HPDE6-E6E7 (cell line): ENCODE data around the gene CCHCR1.

ENCODE experiments used
- DNase-seq: peaks from one replicate; pipeline ENCODE4 v3.0.0; 2011; ENCODE audit warnings: missing footprints; ENCODE audit errors: extremely low spot score

CCHCR1 gene

DNA sequence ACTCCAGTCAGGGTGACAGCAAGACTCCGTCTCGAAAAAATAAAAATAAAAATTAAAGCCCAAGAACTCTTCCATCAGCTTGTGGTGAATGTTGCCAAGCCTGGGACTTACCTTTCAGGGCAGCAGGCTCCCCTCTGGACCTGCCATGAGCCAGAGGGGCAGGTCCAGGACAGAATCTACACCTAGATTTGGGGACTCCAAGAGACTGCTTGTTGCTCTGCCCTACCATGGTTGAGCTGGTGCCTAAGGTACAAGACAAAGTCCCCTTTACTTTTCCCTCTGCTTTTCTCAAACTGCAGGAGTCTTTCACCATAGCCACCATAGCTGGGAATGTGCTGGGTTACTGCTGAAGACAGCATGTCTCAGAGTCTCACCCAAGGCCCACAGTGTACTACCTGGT, 54.5 kb downstream of the CCHCR1 start:
- no peak for DNase-seq

- no peak for DNase-seq
Observed at GRCh38 chr6:31098449-31098938, 59.1 kb downstream of the CCHCR1 start.

DNA sequence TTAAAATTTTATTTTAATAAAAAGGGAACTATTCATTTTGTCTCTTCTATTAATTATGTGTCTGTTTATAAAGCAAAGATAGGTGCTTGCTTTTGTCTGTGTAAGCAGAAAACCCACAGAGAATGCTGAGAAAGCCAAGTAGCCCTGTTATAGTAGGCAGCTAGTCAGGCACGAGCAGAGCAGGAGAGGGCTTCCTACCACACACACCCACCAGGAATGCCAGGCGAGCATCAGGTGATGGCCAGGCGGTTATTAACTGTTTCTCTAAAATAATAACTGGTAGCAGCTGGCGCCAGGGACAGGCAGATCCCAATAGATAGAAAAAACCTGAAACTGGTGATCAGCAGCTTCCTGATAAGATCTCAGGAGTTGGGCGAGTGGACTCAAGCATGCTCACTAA, 60.9 kb downstream of the CCHCR1 start:
- no peak for DNase-seq

GRCh38 chr6:31096215-31096614, 61.4 kb downstream of the CCHCR1 start:
- no peak for DNase-seq

DNA sequence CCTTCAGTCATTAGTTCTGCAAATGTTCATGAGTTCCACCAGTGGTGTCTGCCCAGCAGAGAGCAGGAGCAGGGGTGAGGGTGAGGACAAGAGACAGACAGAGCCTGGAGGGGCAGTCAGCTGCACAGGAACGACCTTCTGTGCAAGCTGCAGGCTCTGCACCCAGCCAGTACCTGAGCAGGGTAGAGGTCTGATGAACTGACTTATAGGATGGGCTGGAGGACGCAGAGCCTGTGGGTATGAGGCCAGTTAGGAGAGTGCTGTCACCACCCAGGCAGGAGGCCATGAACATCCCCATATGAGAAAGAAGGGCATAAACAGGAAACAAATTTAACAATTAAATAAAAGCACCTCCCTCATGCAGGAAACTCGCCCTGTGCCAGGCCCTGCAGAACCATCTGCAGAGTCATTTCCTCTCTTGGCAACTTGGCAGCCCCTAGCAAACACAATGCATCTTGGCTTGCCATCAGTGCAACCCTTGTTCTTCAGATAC, 63.2 kb downstream of the CCHCR1 start:
- DNase-seq, result no peak

GRCh38 chr6:31092769-31093505, 64.7 kb downstream of the CCHCR1 start:
- no peak for DNase-seq
